HG03571 (cell line): Measurements from ENCODE around the gene COL16A1.

Experiments used
- ATAC-seq: cut with Tn5 transposase; IDR thresholded peaks from one replicate; pipeline ENCODE4 v1.9.1; 2021; ENCODE audit not compliant: unreplicated experiment

COL16A1 gene

DNA sequence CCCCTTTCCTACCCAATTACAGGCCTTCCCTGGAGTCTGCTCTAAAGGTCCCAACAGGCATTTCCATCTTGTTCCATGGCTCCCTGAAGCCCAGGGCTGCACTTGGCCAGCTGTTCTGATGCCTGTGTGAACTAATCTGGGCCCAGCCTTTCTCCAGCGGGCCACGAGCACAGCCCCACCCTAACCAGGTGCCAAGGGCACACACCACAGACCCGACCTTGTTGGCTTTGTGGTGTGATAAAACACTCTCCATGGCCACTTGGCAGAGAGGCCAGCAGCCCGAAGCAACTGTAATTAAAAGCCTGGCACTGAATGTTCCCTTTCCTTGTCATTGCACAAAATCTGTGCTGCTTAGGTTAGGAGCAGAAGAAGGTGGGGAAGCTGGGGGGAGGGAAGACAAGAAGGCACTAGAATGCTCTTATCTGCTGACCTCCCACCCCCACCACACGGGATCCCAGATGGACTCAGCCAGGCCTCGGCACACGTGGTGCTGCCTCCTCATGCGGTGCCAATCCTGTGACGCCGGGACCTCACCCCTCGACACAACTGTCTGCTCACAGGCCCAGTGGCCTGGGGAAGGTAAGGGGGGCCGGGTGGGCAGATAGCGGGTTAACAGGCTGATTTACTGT is 76.4 kb downstream of the COL16A1 start:
- no peak for ATAC-seq

DNA sequence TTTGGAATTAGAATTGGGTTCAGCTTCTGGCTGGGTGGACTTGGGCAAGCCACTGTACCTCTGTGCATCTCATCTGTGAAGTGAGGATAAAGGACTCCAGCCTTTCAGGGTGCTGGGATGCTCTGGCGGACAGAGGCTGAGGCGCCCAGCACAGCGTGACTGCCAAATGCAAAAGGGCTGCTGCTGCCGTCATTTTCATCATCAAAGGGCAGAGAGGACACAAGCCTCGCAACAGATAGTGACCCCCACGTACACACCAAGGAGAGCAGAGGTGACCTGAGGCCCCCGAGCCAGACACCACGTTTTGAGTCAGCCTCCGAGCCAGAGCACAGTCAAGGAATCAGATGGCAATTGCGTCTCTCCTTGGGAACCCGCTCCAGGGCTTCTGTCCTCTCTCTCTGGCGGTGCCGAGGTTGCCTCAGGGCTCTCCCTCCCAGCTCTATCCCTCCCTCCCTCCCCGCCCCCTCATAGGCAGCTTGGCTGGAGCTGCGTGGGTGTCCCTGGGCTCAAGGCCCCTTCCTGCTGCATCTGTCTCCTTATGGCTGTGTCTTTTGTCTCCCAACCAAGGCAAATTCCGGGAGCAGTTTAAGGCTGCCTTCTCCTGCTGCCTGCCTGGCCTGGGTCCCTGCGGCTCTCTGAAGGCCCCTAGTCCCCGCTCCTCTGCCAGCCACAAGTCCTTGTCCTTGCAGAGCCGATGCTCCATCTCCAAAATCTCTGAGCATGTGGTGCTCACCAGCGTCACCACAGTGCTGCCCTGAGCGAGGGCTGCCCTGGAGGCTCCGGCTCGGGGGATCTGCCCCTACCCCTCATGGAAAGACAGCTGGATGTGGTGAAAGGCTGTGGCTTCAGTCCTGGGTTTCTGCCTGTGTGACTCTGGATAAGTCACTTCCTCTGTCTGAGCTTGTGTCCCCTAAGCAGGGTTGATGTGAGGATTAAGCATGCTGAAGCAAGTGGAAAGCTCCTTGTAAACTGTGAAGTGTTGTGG is 77.3 kb downstream of the COL16A1 start:
- no peak for ATAC-seq

DNA sequence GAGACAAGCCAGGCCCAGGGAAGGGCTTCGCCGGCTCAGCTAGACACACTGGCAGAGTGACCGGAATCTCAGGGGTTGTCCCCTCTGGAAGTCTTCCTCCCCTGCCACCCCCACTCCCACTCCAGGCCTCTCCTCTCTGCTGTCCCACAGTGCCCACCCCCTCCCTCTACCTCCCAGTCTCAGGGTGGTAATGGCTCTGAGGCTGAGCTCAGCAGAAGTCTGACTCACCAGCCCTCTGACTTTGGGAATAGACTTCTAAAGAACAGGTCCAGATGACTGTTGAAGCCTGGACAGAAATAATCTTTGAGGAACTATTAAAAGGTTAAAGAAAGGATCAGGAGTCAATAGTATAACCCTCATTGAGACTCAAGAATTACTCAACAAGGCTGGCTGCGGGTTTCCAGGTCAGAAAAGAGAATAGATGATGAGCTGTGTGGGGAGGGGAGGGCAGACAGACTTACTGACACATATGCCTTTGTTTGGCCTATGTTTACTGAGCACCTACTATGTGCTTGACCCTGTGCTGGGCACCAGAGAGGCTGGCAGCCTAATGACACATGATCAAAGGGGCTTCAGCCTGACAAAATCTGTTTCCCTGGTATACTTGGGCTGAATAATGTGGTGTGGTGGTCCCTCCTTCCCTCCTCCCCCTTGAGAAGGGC is 78.1 kb downstream of the COL16A1 start:
- ATAC-seq = no peak

DNA sequence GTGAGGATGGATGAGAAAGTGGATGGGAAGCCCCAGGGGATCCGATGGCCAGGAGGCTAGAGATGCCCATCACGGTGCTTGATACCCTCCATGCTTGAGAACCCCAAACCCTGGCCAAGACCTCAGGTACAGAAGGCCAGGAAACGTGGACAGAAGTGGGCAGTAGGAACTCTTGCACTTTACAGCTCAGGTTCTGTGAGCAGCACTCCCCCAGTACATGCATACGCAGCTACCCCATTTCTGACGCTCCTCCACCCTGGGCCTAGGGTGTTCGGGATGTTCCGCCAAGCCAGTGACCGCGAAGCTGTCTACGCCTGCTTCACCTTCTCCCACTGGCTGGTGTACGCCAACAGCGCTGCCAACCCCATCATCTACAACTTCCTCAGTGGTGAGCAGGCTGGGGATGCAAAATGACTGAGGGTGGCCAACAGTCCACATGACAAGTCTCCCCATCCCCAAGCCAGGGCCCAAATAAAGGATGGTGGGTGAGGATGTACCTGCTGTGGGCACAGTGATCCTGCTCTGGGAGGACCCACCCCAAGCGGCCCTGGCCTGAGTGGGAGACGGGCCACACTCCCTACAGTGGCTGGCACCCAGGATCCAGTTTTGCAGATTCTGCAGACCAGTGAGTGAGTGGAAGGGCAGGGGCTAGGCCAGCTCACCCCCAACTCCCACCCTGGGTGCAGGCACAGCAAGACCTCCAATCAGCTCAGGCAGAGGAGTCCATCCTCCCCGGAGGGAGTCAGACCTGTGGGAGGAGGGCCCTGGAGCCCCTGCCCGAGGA is 78.9 kb downstream of the COL16A1 start:
- no peak for ATAC-seq

DNA sequence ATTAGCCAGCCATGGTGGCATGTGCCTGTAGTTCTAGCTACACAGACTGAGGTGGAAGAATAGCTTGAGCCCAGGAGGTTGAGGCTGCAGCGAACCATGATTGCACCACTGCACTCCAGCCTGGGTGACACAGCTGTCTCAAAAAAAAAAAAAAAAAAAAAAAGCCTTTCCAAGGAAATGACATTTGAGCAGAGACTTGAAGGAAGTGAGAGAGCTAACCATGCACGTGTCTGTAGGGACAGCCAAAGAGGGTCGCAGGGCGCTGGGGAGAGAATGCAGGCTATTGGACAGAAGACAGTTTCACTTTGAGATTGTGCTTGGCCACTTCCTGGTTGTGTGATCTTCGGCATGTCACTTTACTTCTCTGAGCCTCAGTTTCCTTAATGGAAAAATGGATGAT is 79.5 kb downstream of the COL16A1 start:
- no peak for ATAC-seq

DNA sequence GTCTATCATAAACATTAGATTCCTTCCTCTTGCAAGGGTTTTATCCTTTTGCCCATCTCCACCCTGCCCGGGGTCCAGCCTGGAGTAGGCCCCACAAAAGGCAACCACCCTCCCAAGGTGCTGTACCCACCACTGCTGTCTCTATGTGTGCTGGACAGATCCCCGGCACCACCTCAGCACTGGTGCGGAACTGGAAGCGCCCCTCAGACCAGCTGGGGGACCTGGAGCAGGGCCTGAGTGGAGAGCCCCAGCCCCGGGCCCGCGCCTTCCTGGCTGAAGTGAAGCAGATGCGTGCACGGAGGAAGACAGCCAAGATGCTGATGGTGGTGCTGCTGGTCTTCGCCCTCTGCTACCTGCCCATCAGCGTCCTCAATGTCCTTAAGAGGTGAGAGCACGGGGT is 80.5 kb downstream of the COL16A1 start:
- ATAC-seq = no peak

DNA sequence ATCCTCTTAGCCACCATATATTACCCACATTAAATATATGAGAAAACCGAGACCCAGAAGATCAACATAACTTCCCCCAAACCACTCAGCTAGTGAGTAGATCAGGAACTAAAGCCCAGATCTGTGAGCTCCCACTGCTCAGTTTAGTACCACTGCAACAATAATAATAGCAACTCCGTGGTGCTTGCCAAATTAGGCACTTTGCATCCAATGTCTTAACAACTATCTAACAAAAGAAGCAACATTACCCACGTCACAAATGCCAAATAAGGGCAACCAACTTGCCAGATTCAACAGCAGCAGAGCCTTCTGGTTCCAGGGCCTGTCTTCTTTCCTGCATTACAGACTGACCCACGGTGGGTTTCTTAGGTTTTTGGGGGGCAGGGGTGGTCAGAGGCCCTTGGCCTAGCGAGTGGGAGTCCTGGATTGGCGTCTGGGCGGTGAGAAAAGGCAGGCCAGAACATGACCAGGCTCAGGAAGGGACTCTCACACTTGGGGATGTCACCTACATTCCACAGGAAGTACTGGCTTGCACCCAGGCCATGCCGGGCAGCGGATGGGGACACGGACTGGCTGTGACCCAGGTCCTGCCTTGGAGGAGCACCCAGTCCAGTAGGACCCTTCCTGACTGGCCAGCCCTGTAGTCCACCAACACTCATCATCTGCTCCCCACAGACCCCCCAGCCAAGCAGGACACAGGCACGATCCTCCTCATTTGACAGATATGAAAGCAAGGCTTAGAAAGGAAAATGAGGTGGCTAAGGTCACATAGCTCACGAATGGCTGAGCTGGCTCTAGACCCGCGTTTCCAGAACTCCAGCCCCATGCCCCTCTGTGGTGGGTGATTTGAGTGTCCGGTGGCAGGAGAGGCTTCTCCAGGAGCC is 81.7 kb downstream of the COL16A1 start:
- no peak for ATAC-seq

DNA sequence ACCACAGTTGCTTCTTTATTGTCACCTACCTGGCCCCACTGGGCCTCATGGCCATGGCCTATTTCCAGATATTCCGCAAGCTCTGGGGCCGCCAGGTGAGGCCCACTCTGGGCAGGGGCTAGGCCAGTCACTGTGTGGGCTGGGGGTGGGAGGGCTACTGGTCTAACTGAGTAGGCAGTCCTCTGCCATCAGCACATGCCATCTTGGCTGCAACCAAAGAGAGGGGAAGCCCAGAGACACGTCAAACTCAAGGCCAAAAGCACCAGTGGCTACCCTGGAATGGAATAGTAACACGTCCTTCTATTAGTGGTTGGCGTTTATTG is 82.4 kb downstream of the COL16A1 start:
- ATAC-seq = no peak

DNA sequence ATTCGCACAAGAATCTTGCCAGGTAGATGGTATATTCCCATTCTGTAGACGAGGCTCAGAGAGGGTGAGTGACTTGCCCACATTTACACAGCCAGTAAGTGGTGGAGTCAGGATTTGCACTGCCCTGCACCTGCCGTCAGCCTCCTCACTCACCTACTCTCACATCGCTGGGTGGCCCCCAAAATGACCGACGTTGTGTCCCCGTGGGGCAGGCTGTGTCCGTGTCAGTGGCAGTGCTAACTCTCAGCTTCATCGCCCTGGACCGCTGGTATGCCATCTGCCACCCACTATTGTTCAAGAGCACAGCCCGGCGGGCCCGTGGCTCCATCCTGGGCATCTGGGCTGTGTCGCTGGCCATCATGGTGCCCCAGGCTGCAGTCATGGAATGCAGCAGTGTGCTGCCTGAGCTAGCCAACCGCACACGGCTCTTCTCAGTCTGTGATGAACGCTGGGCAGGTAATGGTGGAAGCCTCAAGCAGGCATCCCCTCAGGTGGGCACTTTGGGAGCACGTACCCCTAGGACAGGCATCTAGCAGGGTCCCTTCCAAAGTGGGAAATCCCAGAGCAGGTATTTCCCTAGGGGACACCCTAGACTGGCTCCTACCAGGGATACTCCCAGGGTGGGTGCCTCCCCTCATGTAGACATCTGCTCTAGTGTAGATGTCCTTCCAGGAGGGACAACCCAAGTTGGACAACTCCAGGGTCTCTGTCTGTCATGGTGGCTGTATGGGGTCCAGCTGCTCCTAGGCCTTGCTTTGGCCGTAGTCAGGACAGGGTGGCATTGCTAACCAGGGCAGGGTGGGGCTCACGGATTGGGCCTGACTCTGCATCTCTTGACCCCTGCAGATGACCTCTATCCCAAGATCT is 83.0 kb downstream of the COL16A1 start:
- ATAC-seq = no peak

DNA sequence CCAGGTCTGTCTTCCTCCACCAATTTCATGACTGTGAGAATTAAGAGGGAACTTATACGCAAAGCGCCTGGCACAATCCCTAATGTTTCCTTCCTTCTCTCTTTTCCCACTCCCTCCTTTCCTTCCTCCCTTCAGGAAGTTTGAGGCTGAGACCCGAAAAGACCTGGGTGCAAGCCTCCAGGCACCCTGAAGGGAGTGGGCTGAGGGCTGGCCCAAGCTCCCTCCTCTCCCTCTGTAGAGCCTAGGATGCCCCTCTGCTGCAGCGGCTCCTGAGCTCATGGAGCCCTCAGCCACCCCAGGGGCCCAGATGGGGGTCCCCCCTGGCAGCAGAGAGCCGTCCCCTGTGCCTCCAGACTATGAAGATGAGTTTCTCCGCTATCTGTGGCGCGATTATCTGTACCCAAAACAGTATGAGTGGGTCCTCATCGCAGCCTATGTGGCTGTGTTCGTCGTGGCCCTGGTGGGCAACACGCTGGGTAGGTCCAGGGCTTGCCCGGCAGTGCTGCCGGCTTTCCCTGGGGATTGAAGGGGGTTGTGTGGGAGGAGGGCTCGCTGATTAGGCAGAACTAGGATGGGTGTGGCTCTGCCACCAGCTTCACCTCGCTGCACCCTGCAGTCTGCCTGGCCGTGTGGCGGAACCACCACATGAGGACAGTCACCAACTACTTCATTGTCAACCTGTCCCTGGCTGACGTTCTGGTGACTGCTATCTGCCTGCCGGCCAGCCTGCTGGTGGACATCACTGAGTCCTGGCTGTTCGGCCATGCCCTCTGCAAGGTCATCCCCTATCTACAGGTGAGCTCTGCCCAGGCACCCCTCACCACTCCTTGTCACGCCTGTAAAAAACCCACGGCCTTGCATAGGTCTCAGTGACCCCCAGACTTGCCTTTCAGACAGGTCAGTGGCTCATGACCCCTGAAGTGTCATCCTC is 84.6 kb downstream of the COL16A1 start:
- no peak for ATAC-seq

DNA sequence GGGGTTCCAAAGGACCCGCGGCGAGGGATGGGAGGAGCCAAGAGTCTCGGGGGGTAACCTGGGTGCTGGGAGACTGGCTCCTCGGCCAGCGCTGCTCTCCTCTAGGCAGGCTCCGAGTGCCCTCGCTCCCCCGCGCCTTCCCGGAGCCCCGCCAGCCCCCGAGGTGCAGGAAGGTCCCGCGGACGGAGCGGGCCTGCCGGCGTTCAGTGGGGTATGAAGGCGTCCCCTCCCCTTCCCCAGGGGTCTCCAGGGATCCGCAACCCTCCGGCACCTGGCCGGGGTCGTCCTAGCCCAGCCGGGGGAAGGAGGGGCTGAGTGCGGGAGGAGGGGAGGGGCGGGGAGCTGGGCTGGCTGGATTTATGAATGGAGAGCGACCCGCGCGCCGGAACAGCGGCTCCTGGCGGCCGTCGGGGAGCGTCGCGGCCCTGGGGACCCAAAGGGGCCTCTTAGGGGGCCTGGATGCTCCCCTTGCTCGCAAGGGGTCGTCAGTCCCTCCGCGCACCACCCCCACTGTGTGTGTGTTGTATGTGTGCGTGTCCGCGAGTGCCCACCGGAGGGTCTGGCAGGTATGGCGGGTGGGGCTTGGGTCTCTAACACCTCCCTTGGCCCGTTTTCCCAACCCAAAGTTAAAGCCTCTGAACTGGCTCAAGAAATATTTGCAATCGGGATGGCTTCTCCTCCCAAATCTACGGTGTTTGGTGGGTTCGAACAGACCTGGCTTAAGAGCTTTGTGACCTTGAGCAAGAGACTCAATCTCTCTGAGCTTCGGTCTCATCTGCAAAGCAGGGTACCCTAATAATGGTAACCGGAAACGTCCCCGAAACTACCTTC is 85.7 kb downstream of the COL16A1 start:
- no peak for ATAC-seq

DNA sequence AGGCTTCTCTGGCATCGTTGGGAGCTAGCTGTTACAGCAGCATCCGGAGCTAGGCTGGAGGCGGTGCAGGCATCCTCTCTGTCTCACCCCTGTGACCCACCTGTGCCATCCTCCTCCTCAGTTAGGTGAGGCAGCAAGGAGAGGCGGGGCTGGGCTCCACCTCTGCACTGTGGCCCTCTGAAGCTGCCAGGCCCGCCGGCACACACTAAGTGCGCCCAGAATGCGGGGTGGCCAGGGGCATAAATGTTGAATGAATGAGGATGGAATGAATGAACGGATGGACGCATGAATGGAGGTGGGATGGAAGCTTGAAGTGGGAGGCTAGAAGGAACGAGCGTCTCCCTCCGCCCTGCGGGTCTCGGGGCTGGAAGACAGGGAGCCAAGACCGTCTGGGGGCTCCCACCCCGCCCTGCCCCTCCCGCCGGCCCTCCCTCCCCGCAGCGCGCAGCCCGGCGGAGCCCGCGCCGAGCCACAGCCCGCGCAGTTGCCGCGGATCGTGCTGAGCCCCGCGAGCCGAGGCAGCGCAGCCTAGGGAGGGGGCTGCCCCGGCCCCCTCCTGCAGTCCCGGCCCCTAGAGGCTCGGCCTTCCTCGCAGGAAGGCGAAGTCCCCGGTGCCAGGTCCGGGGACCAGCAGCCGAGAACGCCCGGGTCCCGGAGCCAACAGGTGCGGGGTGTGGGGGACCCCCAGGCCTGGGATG is 86.5 kb downstream of the COL16A1 start, which contains the start of gene HCRTR1:
HCRTR1 (plus strand) TSS at position 472 of the 698 bp plus-strand sequence. CDS start 1,504 bp downstream, outside the sequence.
- no peak for ATAC-seq

DNA sequence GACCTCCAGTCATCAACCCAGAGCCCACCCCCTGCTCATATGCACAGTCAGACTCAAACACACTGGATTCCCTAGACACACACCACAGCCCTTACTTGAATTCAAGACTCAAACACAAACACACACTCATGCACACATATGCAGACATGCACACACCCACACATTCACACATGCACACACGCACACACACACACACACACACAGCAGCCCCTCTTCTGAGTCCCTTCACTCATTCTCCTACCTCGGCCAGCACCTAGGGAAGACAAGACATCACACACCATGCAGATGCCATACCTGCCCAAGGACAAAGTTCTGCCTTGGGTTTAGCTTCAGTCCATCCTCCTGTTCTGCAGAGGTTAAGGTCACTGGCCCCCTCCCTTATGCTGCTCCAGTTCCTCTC is 87.9 kb downstream of the COL16A1 start:
- no peak for ATAC-seq

DNA sequence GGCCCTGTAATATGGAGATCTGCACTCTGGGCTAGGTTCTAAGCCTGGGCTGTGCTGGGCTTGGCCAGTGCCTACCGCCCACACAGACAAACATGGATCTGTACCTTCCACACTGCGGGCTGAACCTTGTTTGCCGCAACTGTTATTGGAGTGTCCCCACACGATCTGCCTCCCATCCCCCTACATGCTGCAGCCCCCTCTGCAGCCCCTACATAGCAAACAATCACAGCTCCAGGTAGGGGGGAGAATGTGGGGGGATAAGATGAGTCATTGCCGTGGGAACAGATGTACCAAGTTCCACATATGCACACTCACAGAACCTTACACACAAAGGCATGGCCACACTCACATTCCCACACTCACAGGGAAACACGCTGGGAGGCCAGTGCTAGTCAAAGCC is 88.4 kb downstream of the COL16A1 start:
- ATAC-seq = no peak

DNA sequence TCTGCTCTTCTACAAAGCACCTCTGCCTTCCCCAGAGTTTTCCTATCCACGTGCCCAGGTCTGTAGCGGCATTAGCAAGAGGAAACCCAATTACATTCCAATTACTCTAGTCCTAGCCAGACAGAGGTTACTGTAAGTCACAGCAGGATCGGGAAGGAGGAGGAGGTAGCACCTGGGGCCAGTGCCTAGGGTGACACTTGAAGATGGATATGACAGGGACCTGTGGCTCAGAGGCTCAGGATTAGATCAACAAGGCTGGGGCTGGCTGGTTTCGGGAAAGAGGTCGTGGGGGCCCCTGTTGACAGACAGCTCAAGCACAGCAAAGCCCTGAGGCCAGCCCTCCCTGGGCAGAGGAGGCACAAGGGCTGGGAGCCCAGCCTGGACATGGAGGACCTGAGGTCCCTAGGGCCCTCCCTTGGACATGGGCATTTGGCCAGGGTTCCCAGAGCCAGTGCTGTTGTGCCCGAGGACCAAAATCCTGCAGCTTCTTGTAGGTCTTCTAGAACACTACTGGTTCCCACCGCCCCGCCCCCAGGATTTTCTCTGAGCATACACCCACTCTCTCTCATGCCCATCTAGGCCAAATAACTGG is 89.3 kb downstream of the COL16A1 start:
- ATAC-seq = no peak

DNA sequence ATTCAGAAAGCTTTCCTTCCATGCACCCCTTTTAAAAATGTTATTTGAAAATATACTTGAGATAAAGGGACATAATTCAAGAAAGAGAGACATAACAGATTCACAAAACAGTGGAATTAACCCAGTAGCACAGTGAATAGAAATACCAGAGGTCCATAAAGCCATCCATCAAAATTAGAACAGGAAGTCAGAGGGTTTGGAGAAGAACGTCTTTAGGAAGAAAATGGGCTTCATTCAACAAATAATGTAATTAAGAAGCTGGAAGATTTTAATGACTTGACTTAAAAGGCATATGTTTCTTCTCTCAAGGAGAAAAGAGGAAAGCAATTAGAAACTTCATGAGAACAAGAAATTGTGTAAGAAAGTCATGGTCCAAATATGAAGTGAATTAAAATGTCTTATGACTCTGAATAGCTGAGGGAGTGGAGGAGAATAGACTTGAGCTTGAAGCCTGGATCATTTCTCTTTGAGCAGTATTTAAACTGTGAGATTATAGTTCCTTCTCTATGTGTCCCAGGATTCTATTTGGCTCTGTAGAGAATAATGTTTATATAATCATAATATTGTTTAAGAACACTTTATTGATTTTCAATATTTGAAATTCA is 94.2 kb downstream of the COL16A1 start:
- no peak for ATAC-seq
